Epithelial cell of esophagus (primary cell): ENCODE measurements around the gene TSPAN18.

Experiments
- DNase-seq: peaks from one replicate; pipeline ENCODE4 v3.0.0; 2010; ENCODE audit warnings: low read depth
- H3K4me3 ChIP-seq: 2 replicates; pipeline ENCODE4 v1.5.1; 2011; ENCODE audit warnings: mild to moderate bottlenecking, low read length, control low read depth
- CTCF ChIP-seq: IDR thresholded peaks from 2 replicates; pipeline ENCODE4 v1.5.1; 2011; ENCODE audit warnings: low read depth, mild to moderate bottlenecking, low read length, control low read depth, inconsistent platforms; ENCODE audit not compliant: insufficient read depth; ENCODE audit errors: missing control alignments

The TSPAN18 gene

DNA sequence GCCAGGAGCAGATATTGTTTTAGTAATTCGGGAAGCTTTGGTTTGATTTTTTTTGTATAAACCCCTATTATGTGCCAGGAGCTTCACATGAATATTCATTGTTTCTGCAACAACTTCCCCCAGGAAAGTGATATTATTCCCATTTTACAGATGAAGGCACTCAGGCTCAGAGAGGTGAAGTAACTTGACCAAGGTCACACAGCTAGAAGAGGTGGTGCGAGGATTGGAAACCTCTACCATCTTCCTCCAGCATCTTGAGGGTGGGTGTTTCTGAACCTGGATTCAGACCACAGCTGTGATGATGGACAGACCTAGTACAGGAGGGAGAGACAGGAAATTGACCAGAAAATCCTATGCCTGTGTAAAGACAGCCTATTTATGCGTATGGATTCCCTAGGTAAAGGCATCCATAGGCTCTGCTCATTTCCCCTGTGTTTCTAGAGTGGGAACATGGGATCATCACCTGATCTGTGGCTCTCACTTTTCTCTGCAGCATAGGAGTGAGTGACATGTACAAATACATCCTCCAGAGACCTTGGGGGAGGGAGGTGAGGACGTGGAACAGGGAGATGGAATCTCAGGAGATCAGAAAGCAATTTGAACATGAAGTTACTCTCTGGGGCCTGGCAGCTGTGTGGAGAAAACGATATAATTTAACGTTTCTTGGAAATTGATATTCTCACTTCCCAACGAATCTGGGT is 81.4 kb downstream of the TSPAN18 start:
- no peak for DNase-seq
- no peak for TF ChIP-seq CTCF
- H3K4me3 ChIP-seq, result no peak overlapping the region

GRCh38 chr11:44809283-44809682 is 82.5 kb downstream of the TSPAN18 start:
- no peak for DNase-seq
- no peak for TF ChIP-seq CTCF
- H3K4me3 ChIP-seq, result no peak overlapping the region

- TF ChIP-seq CTCF, result no peak
- DNase-seq, result peak; percentile 39
- no peak overlapping the region for H3K4me3 ChIP-seq
Measured at GRCh38 chr11:44811841-44812448, 85.2 kb downstream of the TSPAN18 start.

- no peak for TF ChIP-seq CTCF
- DNase-seq, result no peak
- no peak overlapping the region for H3K4me3 ChIP-seq
Measured at GRCh38 chr11:44812971-44813370, 86.2 kb downstream of the TSPAN18 start.

DNA sequence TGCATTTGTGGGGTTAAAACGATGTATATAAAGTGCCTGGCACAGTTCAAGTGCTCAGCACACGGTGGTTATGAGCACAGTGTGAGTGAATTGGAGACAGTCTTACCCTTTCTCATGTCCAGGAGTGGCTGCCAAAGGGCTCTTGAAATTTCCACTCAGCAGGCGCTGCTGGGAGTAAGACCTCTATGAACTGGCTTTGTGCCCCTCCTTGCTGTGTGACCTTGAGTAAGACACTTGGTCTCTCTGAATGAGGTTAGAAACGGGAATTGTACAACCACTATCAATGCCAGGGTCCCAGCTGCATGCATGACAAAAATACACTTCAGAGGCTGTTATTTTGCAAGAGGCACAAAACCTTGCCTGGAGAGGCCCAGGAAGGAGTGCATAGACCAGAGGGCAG is 86.6 kb downstream of the TSPAN18 start:
- H3K4me3 ChIP-seq, result no peak overlapping the region
- TF ChIP-seq CTCF, result no peak
- no peak for DNase-seq

DNA sequence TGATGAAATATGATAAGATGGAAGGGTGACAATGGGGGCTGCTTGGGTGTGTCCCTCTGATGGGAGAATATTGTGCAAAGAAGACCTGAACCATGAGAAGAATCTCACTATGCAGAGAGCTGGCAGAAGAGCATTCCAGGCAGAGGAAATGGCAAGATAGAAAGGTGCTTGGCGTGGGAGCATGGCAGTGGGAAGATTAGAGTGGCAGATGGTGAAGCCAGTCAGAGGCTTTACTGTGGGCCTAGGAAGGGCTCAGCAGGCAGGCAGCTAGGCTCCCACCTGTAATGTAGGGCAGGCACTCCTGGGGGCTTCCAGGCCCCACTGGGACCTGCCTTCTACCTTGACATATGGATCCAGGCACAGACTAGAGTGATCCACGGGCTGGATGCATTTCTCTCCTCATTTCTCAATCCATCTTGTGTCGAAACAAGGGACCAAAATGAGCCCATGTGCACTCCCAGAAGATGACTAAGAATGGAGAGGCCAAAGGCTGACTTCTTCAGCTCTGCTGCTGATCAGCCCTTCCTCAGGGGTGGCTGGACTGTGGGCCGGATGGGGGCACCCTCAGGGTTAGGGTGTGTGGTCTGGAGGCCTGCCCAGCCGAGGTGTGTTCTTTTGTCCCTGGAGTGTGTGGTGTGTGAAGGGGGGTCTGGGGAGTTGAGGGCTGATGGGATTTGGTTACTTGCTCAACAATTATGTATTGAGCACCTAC is 88.3 kb downstream of the TSPAN18 start:
- H3K4me3 ChIP-seq, result no peak overlapping the region
- peak; percentile 21 for DNase-seq
- no peak for TF ChIP-seq CTCF

DNA sequence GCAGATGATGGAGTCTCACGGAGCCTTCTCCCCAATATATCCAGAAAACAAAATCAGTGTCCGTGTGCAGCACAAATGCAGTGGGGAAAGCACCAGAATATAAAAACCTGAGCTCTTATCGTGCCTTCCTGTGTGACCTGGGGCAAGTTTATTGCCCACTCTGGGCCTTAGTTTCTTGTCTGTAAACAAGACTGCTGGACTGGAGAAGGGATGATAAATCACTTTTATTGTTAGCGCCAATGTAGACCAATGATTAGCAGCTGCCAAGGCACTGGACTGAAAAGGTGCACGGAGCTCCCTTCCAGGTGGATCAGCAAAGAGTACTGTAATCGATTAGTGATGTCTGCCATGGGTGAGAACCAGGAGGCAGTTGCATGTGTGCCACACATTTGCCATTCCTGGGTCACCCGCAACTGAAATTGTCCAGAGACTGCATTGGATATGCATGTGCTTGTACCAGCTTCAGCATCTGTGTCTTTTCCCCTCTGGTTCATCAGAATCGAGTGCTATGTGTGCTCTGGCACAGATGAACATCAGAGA is 89.2 kb downstream of the TSPAN18 start:
- no peak overlapping the region for H3K4me3 ChIP-seq
- DNase-seq, result no peak
- no peak for TF ChIP-seq CTCF
